Hematopoietic multipotent progenitor cell treated with erythropoietin and hydrocortisone succinate and interleukin-3 and kit ligand, for 8 days (in vitro differentiated cells): ENCODE results near the gene SAMD10.
"Not testable (repeated sequence)": the region's sequence is repeated elsewhere in the genome, so short reads cannot be mapped to it uniquely, and the experiment has no call there.

Experiments
- DNase-seq: peaks from one replicate; pipeline ENCODE4 v3.0.0-alpha.2; 2015

The SAMD10 gene

GRCh38 chr20:63979557-63980316 lies at the start of gene SAMD10:
SAMD10 (minus strand) TSS chr20:63979642; CDS start chr20:63979467, 175 bp downstream.
- peak; percentile 89 for DNase-seq

GRCh38 chr20:64027981-64028685 lies 48.7 kb upstream of the SAMD10 start:
- no peak for DNase-seq

GRCh38 chr20:64025826-64026412 lies 46.5 kb upstream of the SAMD10 start:
- no peak for DNase-seq

- no peak for DNase-seq
These were observed 45.8 kb upstream of the SAMD10 start for GRCh38 chr20:64025101-64025825.

- no peak for DNase-seq
These were observed 44.9 kb upstream of the SAMD10 start for GRCh38 chr20:64024141-64024990.

GRCh38 chr20:64023361-64024140 lies 44.1 kb upstream of the SAMD10 start:
- DNase-seq: no peak

GRCh38 chr20:64022671-64023360 lies 43.4 kb upstream of the SAMD10 start:
- DNase-seq: no peak

GRCh38 chr20:64021124-64021975 lies 41.9 kb upstream of the SAMD10 start:
- DNase-seq: no peak

GRCh38 chr20:64015635-64016034 lies 36.2 kb upstream of the SAMD10 start:
- no peak for DNase-seq

GRCh38 chr20:64012385-64013154 lies 33.1 kb upstream of the SAMD10 start:
- DNase-seq: not testable (repeated sequence)

GRCh38 chr20:64011366-64011779 lies 31.9 kb upstream of the SAMD10 start:
- no peak for DNase-seq

- DNase-seq: no peak
These were observed 31.3 kb upstream of the SAMD10 start for GRCh38 chr20:64010711-64011237.

- no peak for DNase-seq
These were observed 30.5 kb upstream of the SAMD10 start for GRCh38 chr20:64009811-64010387.

- no peak for DNase-seq
These were observed 27.5 kb upstream of the SAMD10 start for GRCh38 chr20:64006902-64007301.

- DNase-seq: no peak
These were observed 27.0 kb upstream of the SAMD10 start for GRCh38 chr20:64006490-64006889.

GRCh38 chr20:64005394-64005793 lies 26.0 kb upstream of the SAMD10 start:
- DNase-seq: no peak

- no peak for DNase-seq
These were observed 24.7 kb upstream of the SAMD10 start for GRCh38 chr20:64003960-64004725.

GRCh38 chr20:64001607-64002011 lies 22.2 kb upstream of the SAMD10 start:
- DNase-seq: no peak
